GM12878 (cell line): ENCODE results near the gene HIRA. TPM values are rescaled to one million over a fixed set of nuclear protein-coding genes. Genes with fewer than 3 reads are reported as not detected.

Experiments used
- ATAC-seq: fragments of 200-7000 bp; cut with Tn5 transposase; 3 replicates; pipeline ENCODE4 v1.9.1; 2020; ENCODE audit warnings: mild to moderate bottlenecking, moderate library complexity
- BruUV-seq: library from RNA; stranded (reverse); fragments of 400-500 nt; replicated peaks from 2 replicates; lab custom pipeline; 2021; lab: Mats Ljungman, UMichigan
- CTCF ChIA-PET: fragments of 300-600 bp; sonication (Branson Sonifier 250); formaldehyde crosslinking; extraction: SDS; loops from one replicate; lab custom pipeline; 2021; ENCODE audit warnings: inconsistent platforms; lab: Yijun Ruan, JAX
- POLR2A ChIA-PET: fragments of 350-600 bp; formaldehyde crosslinking; extraction: SDS; loops from one replicate; lab custom pipeline; 2021; ENCODE audit warnings: inconsistent platforms; lab: Charles Lee
- RAD21 ChIA-PET: fragments of 300-600 bp; sonication (Branson Sonifier 250); formaldehyde crosslinking; loops from one replicate; lab custom pipeline; 2023; ENCODE audit warnings: antibody characterized with exemption; ENCODE audit not compliant: unreplicated experiment; lab: Charles Lee
- SMC1A ChIA-PET: fragments of 300-600 bp; sonication (Branson Sonifier 250); formaldehyde crosslinking; loops from one replicate; lab custom pipeline; 2023; ENCODE audit not compliant: unreplicated experiment, uncharacterized antibody; lab: Charles Lee
- DNase-seq: peaks from one replicate; pipeline ENCODE4 v3.0.0-alpha.2; 2011; ENCODE audit warnings: low read depth, low spot score
- FAIRE-seq: peaks from 3 replicates; lab custom pipeline; 2011; peaks lifted over from hg19 to GRCh38; lab: Jason Lieb, UNC
- H2AFZ ChIP-seq: 2 replicates; pipeline ENCODE4 v1.6.0; 2011; ENCODE audit warnings: low read depth, low read length, control low read depth; ENCODE audit not compliant: control insufficient read depth
- H3K27ac ChIP-seq: 2 replicates; pipeline ENCODE4 v1.5.1; 2011; ENCODE audit warnings: control low read depth; ENCODE audit not compliant: control insufficient read depth, insufficient read depth
- H3K27me3 ChIP-seq, 2 experiments: replicated peaks in 1 of 2; 2 replicates each; pipeline versions ENCODE4 v1.6.0 to v1.6.1; 2011; ENCODE audit warnings: low read length in 1 of 2; ENCODE audit not compliant: control insufficient read depth in 2 of 2, insufficient read depth in 2 of 2
- H3K36me3 ChIP-seq, 2 experiments: 2 replicates each; pipeline ENCODE4 v1.5.1; 2011; ENCODE audit warnings: low read length in 1 of 2; ENCODE audit not compliant: control insufficient read depth in 2 of 2, insufficient read depth in 2 of 2
- H3K4me1 ChIP-seq: 2 replicates; pipeline ENCODE4 v1.6.1; 2011; ENCODE audit warnings: mild to moderate bottlenecking, low read length, moderate library complexity, mixed read lengths; ENCODE audit not compliant: control insufficient read depth, insufficient read depth
- H3K4me2 ChIP-seq: 2 replicates; pipeline ENCODE4 v1.6.0; 2011; ENCODE audit warnings: control low read depth; ENCODE audit not compliant: control insufficient read depth, insufficient read depth
- H3K4me3 ChIP-seq: fragments of 200-600 bp; sonication (generic); 2 replicates; pipeline ENCODE4 v1.5.1; 2016
- H3K79me2 ChIP-seq: 2 replicates; pipeline ENCODE4 v1.6.0; 2011; ENCODE audit warnings: low read length; ENCODE audit not compliant: control insufficient read depth, insufficient read depth
- H3K9ac ChIP-seq: 2 replicates; pipeline ENCODE4 v1.8.0; 2011; ENCODE audit warnings: low read length, control low read depth, mixed read lengths; ENCODE audit not compliant: control insufficient read depth, insufficient read depth
- H3K9me3 ChIP-seq: replicated peaks from 3 replicates; pipeline ENCODE4 v1.5.1; 2011; ENCODE audit warnings: mild to moderate bottlenecking, low read length; ENCODE audit not compliant: control insufficient read depth, insufficient read depth
- H4K20me1 ChIP-seq: 2 replicates; pipeline ENCODE4 v1.6.0; 2011; ENCODE audit not compliant: control insufficient read depth, insufficient read depth
- ASH2L ChIP-seq: fragments of 300-600, 200-600 bp; sonication (generic); IDR thresholded peaks from 2 replicates; pipeline ENCODE4 v1.6.1; 2017; ENCODE audit warnings: low read depth, mild to moderate bottlenecking, borderline replicate concordance
- BACH1 ChIP-seq: fragments of 450-650 bp; IDR thresholded peaks from 2 replicates; pipeline ENCODE4 v1.6.1; 2017; ENCODE audit warnings: mild to moderate bottlenecking, borderline replicate concordance
- IRF4 ChIP-seq: IDR thresholded peaks from 2 replicates; pipeline ENCODE4 v1.6.1; 2011; ENCODE audit warnings: low read depth, low read length
- POLR2AphosphoS2 ChIP-seq: IDR thresholded peaks from 2 replicates; pipeline ENCODE4 v1.6.1; 2011; ENCODE audit warnings: low read depth, mild to moderate bottlenecking, low read length, improper control_type of control experiment, moderate library complexity
- RAD51 ChIP-seq: fragments of 450-650 bp; IDR thresholded peaks from 2 replicates; pipeline ENCODE4 v1.6.1; 2016; ENCODE audit warnings: moderate library complexity, mild to moderate bottlenecking, inconsistent platforms
- RFX5 ChIP-seq: IDR thresholded peaks from 2 replicates; pipeline ENCODE4 v1.6.1; 2011; ENCODE audit warnings: low read depth, low read length, improper control_type of control experiment
- SREBF2 ChIP-seq: IDR thresholded peaks from 2 replicates; pipeline ENCODE4 v1.6.1; 2012; ENCODE audit warnings: mild to moderate bottlenecking, low read length
- TCF3 ChIP-seq: IDR thresholded peaks from 2 replicates; pipeline ENCODE4 v1.6.1; 2012; ENCODE audit warnings: low read depth, mild to moderate bottlenecking, low read length, borderline replicate concordance; ENCODE audit not compliant: insufficient read depth
- WGBS: methylation state at CpG from one replicate; pipeline ENCODE4 v1.1.6; 2016; ENCODE audit warnings: low lambda C conversion rate; ENCODE audit not compliant: insufficient replicate concordance, insufficient coverage; ENCODE audit errors: missing lambda C conversion rate; 5-methylcytosine and 5-hydroxymethylcytosine counted together
- in situ Hi-C: fragments of 300-500 bp; cut with MboI; formaldehyde crosslinking; loops from 9 replicates; pipeline ENCODE4 v1.14.3; 2018; ENCODE audit warnings: mixed read lengths
- intact Hi-C: fragments of 100-400 bp; cut with micrococcal nuclease; formaldehyde crosslinking; loops from one replicate; pipeline ENCODE4 v1.14.2; 2022; ENCODE audit not compliant: unreplicated experiment
- polyA plus RNA-seq, 11 experiments: library from polyadenylated mRNA; depleted of rRNA in 4 of 11; unstranded in 6 of 11; stranded (reverse) in 5 of 11; fragments of >200 nt; fragmentation: Nextera tagmentation in 4 of 11; fragmentation: Illumina TruSeq in 1 of 11; extraction: Ambion mirVana in 4 of 11; extraction: Trizol in 1 of 11; gene quantifications; 1 replicate in 1 of 11; 2 replicates in 10 of 11; pipeline versions ENCODE4 v1.2.1 to v1.2.3, GENCODE V29; 2011 to 2016; ENCODE audit warnings: inconsistent platforms in 2 of 11, missing spikeins in 2 of 11, low read depth in 1 of 11
- total RNA-seq, 4 experiments: library from RNA; depleted of rRNA in 3 of 4; stranded (reverse); fragments of >200 nt in 3 of 4; fragmentation: Illumina TruSeq in 1 of 4; extraction: Trizol in 1 of 4; gene quantifications; 2 replicates each; pipeline versions ENCODE4 v1.2.1 to v1.2.3, GENCODE V29; 2013 to 2021
- TF ChIP-seq, protein P1 (sequence below): fragments of 450-650 bp; formaldehyde crosslinking; IDR thresholded peaks from 2 replicates; pipeline ENCODE4 v1.4.0; 2020; ENCODE audit warnings: mild to moderate bottlenecking, moderate library complexity

The HIRA gene
- total and polyA plus RNA-seq, 10 of the 15 experiments (the other 5 are each of a cell fraction or from before 2014, with no cell fraction given), result 0.34 to 32.7 (median 14.5) TPM

DNA sequence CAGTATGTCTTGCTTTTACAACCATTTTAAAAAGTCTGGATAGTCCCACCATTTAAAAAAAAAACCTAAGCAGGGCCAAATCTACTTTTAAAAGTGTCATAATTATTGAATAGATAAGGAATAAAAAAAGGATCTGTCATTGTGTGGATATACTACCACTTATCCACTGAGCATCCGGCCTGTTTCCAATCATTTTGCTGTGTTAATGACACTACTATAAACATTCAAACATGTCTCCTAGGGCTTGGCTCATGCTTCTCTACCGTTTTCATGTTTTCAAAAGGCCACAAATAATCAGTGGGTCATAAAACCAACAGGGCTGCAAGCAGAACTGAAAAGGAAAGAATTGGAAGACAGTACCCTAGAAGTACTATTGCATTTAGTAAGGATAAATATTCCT lies 28.5 kb upstream of the HIRA start:
- RAD21 ChIA-PET, result no interaction called here

More for the DNA sequence above, 28.5 kb upstream of the HIRA start:
- ChIA-PET SMC1A (no interaction called here), POLR2A (no interaction called here), CTCF (no interaction called here)
- ATAC-seq (no peak), DNase-seq (no peak), FAIRE-seq (no peak)
- H3K9me3 ChIP-seq, result no peaks in the 10 kb centered on the region
- in situ Hi-C loops, result no loop called here
- 98% methylated on average over 2 of the region's 2 CpGs for whole genome bisulfite sequencing
- no peaks in the 10 kb centered on the region for H3K4me1 ChIP-seq
- peaks cover 21 to 30% of the 10 kb centered on the region in 2 experiments for H3K36me3 ChIP-seq
- no peak overlapping the region for H3K27ac ChIP-seq
- H2AFZ ChIP-seq, result no peak overlapping the region
- intact Hi-C loops, result no loop called here
- H3K4me2 ChIP-seq, result no peak overlapping the region
- H4K20me1 ChIP-seq, result no peaks in the 10 kb centered on the region
- no peaks in the 10 kb centered on the region for H3K79me2 ChIP-seq
- no peak overlapping the region for H3K9ac ChIP-seq
- TF ChIP-seq TCF3 (no peak), SREBF2 (no peak), ASH2L (no peak), BACH1 (no peak), POLR2AphosphoS2 (no peak), RAD51 (no peak), IRF4 (no peak), RFX5 (no peak)
- TF ChIP-seq, protein P1, sequence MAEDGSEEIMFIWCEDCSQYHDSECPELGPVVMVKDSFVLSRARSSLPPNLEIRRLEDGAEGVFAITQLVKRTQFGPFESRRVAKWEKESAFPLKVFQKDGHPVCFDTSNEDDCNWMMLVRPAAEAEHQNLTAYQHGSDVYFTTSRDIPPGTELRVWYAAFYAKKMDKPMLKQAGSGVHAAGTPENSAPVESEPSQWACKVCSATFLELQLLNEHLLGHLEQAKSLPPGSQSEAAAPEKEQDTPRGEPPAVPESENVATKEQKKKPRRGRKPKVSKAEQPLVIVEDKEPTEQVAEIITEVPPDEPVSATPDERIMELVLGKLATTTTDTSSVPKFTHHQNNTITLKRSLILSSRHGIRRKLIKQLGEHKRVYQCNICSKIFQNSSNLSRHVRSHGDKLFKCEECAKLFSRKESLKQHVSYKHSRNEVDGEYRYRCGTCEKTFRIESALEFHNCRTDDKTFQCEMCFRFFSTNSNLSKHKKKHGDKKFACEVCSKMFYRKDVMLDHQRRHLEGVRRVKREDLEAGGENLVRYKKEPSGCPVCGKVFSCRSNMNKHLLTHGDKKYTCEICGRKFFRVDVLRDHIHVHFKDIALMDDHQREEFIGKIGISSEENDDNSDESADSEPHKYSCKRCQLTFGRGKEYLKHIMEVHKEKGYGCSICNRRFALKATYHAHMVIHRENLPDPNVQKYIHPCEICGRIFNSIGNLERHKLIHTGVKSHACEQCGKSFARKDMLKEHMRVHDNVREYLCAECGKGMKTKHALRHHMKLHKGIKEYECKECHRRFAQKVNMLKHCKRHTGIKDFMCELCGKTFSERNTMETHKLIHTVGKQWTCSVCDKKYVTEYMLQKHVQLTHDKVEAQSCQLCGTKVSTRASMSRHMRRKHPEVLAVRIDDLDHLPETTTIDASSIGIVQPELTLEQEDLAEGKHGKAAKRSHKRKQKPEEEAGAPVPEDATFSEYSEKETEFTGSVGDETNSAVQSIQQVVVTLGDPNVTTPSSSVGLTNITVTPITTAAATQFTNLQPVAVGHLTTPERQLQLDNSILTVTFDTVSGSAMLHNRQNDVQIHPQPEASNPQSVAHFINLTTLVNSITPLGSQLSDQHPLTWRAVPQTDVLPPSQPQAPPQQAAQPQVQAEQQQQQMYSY (CRISPR knock-in tag), result no peak
- H3K27me3 ChIP-seq, result no peaks in the 10 kb centered on the region
- no TSS peak for BruUV-seq
- H3K4me3 ChIP-seq, result no peak overlapping the region
